A172 (cell line): Measurements from ENCODE around the gene RNF26. TPM values are rescaled to one million over a fixed set of nuclear protein-coding genes. Genes with fewer than 3 reads are reported as not detected.
A peak's percentile ranks its signal among the peaks of the same experiment; 100 is the strongest.

ENCODE experiments used
- DNase-seq: peaks from one replicate; pipeline ENCODE4 v3.0.0-alpha.2; 2015; ENCODE audit warnings: low spot score
- total RNA-seq: library from RNA; depleted of rRNA; stranded (reverse); fragments of >200 nt; shearing (Covaris generic); gene quantifications from 2 replicates; pipeline ENCODE4 v1.2.3, GENCODE V29; 2014

RNF26 gene
- total RNA-seq, 1 experiment from 2014 or later = 3.9 TPM

- no peak for DNase-seq
Observed at GRCh38 chr11:119316016-119316728, 18.2 kb upstream of the RNF26 start.

DNA sequence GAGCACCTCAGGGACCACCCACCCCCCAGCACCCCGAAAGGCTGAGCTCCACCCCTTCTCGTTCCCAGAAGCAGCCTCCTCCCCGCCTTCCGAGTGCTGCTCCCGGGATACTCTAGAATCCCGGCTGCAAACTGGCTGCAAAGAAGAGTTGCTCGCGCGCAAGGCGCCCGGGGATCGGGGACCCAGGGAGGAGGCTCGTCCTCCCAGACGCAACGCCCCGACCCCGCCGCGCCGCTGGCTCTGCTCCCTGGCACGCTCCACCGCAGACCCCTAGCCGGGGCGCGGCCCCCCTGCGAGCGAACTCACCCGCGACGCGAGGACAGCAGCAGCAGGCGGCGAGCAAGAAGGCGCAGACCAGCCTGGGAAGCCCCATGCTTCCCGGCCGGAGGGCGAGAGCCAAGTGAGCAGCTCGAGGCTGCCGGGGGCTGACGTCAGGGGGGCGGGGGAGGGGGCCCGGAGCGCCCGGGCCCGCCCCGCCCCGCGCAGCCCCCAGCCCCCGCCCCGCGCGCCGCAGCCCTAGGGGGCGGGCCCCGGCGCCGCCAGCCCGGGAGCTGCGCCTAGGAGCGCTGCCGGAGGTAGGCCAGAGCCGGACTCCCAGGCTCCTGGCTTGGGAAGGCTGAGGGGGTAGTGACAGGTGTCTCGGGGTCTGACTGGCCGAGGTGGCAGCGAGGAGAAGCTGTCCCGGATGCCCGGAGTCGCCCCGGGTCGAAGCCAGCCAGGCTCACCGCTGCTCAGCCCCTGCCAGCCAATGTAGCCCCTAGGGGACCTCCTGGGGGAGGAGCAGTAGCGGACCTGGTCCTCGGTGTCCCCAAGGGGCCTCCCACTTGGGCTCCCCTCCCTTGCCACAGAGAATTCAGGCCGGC lies 17.4 kb upstream of the RNF26 start, which contains the start of gene MCAM:
MCAM (minus strand) TSS at position 402 of the 863 bp plus-strand sequence; CDS start at position 373, 29 bp downstream.
- no peak for DNase-seq

GRCh38 chr11:119317592-119318239 lies 16.6 kb upstream of the RNF26 start:
- DNase-seq = no peak

- no peak for DNase-seq
Observed at GRCh38 chr11:119318240-119319135, 15.8 kb upstream of the RNF26 start.

DNA sequence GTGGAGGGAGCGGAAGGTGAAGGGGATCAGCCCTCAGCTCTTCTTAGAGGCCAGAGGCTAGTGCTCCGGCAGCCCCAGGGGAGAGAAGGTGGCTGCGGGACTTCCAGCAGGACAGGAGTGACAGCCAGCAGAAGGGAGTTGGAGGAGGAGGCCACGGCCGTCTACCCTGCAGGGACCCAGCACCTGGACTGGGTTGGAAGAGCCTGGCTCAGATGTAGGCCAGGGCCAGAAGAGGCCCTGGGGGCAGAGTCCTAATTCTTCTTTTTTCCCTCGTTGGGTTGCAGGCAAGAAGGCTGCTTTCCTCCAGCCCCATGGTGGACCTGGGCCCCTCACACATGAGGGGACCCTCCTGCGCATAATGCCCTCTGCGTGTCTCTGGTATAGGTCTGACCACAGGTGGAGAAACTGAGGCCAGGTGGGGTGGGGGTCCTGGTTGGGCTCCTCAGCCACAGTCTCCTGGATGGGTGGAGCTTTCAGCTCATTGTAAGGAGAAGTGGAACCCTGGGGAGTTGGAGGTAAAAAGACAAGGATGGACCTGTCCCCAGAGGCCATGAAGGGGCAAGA lies 15.1 kb upstream of the RNF26 start:
- DNase-seq = no peak

DNA sequence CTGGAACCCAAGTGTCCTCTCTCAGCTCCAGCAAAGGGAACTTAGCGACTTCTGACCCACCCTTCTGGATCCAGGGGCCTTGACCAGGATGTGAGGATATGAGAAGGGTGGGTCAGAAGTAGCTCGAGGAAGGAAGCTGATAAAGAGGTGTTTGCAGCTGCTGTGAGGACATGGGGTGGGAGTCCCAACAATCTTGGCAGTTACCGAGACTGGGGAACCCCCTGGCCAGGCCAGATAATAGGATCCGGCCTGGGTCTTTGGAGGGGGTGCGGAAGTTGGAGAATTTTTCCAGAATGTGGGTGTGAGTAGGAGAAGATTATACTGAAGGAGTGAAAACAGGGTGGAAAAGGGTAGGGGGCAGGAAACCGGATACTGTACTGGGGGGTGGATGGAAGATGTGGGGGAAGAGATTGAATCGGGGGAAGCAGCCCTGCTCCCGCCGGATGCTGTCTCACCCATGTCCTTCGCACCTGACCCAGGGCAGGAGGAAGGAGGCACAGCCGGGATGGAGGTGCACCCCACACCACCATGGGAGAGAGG lies 14.6 kb upstream of the RNF26 start:
- no peak for DNase-seq

- DNase-seq = no peak
Observed at GRCh38 chr11:119320240-119320775, 14.0 kb upstream of the RNF26 start.

- no peak for DNase-seq
Observed at GRCh38 chr11:119320776-119321524, 13.4 kb upstream of the RNF26 start.

DNA sequence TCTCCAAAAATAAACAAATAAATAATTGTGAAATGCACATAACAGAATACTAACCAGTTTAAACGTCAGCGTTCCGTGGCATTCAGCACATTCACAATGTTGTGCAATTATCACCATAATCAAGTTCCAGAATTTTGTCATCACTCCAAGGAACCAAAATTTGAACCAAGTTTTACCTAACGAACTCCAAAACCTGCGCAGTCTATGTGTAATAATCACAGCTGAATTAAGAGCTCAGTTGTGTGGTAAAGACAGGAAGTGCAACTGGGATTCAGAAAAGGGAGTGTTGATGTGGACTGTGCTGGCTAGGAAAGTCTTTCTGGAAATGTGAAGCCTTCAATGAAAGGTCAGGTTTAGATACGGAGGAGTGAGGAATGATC lies 12.0 kb upstream of the RNF26 start:
- DNase-seq = no peak

DNA sequence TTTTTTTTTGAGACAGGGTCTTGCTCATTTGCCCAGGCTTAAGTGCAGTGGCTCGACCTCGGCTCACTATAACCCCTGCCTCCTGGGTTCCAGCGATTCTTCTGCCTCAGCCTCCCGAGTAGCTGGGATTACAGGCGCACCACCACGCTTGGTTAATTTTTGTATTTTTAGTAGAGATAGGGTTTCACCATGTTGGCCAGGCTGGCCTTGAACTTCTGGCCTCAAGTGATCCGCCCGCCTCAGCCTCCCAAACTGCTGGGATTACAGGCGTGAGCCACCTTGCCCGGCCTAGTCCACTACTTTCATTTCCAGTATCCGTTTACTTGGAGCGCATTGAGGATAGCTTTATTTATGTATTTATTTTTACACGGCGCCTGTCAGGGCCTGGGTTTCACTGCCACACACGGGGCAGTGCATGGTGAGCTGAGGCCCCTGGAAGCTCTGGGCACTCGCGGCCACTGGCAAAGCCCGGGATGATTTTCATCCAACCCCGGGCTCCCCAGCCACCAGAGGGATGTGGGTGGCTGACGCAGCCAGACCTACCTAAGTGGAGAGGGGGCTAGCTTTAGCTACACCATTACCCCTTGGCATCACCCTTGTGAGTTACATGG lies 11.3 kb upstream of the RNF26 start:
- DNase-seq = no peak

- DNase-seq = peak; percentile 35
Observed at GRCh38 chr11:119323532-119324033, 10.7 kb upstream of the RNF26 start.

DNA sequence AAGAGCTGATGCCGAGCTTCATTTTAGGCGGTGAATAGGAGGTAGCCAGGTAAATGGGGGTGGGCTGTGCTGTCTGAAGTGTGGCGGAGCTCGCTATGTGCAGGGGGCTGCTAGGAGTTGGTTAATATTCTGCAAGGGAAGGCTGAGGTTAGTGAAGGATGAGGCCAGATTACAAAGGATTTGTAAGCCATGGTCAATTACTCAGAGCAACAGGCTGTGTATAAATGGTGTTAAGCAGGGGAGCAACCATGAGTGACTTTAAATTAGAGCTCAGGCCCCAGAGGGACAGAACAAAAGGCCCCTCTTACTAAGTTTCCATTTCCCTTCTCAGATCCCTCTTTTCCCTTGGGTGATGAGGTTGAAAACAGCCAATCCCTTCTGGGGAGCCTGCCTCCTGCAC lies 10.1 kb upstream of the RNF26 start:
- DNase-seq = no peak

- DNase-seq = no peak
Observed at GRCh38 chr11:119329320-119329719, 5.0 kb upstream of the RNF26 start.

DNA sequence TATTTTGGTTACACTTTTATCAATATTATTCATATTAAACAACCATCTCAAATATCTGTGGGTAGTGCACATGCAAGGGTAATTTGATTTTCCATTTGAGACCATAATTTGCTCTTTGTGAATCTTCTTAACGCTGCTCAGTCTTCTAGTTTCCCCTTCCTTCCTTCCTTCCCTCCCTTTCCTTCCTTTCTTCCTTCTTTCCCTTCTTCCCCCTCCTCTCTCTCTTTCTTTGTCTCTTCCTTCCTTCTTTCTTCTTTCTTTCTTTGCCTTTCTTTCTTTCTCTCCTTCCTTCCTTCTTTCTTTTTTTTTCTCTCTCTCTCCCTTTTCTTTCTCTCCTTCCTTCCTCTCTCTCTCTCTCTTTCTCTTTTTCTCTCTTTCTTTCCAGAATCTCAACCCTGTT lies 4.1 kb upstream of the RNF26 start:
- no peak for DNase-seq

DNA sequence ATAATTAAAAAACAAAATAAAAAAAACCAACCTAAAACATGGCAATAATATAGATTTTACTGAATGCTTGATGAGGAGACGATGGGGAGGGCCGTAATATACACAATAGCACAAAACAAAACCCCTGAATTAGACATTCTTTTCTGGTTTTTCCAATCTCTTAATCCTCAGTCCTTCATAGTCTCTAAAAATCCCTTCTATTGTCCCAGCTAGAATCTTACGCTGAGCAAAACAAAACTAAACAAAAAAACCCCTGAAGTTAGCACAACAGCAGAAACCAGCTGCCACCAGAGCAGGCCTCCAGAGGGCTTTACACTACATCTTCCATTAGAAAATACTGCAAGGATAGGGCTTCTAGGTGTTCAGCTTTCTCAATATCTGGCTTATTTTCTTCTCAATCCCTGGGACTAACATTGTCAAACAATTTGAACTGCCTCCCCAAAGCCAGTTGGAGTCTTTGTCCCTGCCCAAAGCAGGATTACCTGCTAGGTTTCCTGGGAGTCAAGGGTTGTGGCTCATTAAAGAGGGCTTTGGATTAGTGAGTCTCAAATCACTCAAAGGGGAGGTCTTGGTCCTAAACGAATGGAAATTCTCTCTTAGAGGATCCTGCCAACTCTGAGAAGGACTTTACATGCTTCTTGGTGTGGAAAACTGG lies 2.1 kb upstream of the RNF26 start:
- DNase-seq = no peak

- DNase-seq = no peak
Observed at GRCh38 chr11:119335091-119335654, 846 bp downstream of the RNF26 start.

DNA sequence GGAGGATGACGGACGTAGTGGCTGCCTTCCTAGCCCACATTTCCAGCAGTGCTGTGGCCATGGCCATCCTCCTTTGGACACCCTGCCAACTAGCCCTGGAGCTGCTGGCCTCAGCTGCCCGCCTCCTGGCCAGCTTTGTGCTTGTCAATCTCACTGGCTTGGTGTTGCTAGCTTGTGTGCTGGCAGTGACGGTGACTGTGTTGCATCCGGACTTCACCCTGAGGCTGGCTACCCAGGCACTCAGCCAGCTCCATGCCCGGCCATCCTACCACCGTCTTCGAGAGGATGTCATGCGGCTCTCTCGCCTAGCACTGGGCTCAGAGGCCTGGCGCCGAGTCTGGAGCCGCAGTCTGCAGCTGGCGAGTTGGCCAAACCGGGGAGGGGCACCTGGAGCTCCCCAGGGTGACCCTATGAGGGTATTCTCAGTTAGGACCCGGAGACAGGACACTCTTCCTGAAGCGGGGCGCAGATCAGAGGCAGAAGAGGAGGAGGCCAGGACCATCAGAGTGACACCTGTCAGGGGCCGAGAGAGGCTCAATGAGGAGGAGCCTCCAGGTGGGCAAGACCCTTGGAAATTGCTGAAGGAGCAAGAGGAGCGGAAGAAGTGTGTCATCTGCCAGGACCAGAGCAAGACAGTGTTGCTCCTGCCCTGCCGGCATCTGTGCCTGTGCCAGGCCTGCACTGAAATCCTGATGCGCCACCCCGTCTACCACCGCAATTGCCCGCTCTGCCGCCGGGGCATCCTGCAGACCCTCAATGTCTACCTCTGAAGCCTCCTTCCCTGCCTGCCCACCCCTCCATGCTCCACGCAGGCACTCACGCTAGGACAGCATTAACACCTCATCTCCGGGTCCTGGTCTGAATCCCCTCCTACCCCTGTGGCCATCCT lies 1.6 kb downstream of the RNF26 start:
- DNase-seq = no peak
